GM19099 (cell line): ENCODE results near the gene RNF166.

Experiments used
- POLR2A ChIP-seq: IDR thresholded peaks from 3 replicates; pipeline ENCODE4 v1.6.1; 2011; ENCODE audit warnings: low read depth; ENCODE audit not compliant: insufficient read length; ENCODE audit errors: extremely low read depth

The RNF166 gene

DNA sequence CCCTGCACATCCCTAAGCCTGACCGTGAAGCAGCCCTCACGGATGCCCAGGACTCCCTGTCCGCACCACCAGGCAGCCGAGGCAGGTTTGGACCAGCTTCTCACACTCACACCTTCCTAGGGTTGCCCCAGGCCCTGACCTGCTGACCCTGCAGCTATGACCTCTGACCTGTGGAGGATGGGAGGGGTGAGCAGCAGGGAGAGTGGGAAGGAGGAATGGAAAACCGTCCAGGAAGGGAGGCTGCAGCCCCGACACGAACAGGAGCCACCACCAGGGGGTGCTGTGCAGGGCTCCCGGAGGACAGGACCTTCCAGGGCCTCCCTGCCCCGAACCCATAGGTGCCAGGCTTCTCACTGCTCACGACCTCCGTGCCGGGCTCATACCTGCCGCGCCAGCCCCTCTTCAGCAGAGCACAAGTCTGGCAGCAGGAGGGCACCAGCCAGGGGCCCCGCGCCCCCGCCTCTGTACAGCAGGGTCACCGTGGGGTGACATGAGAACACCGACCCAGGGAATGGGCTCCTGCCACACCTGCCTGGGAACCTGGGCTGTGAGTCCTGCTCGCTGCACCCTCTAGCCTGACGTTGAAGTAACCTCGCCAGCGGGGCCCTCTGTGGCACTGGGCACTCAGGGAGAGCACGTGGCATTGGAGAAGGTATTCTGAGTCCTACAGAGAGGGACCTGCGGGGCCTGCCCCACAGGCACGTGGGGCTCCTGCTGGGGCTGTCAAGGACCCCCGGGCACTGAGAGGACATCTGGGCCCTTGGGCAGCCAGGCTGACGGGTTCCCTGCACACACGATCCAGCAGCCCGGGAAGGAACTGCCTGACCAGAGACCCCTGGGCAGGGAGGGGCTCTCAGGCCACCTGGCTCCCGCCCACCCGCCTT lies 37.7 kb upstream of the RNF166 start:
- no peak for TF ChIP-seq POLR2A

DNA sequence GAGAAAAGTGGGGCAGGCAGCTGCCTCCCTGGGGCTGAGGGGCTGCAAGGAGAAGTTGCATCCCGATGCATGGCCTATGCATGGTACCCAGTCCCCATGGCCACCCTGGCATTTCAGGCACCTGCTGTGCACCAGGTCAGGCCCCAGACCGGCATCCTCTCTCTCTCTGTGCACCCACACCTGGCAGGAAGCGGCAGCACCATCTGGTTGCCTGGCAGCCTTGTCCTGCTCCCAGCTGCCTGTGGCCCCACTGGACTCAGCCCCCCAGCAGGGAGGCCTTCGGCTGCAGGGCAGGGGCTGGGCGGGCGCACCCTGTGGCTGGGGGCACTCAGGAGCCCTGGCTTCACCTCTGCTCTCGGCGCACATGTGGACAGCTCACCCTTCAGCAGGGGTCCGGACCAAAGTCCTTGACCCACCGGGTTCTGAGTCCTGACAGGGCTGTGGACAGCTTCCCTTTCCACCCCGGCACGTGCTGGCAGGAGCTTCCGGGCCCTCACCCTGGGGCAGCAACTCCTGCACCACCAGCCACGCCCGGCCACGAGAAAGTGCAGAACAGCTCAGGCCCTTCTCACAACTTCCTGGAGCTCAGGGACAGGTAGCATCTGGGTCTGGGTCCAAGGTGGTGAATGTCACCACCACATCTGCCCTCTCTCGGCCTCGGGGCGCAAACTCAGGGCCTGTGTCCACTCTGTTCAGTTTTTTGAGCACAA lies 36.8 kb upstream of the RNF166 start:
- TF ChIP-seq POLR2A, result no peak

DNA sequence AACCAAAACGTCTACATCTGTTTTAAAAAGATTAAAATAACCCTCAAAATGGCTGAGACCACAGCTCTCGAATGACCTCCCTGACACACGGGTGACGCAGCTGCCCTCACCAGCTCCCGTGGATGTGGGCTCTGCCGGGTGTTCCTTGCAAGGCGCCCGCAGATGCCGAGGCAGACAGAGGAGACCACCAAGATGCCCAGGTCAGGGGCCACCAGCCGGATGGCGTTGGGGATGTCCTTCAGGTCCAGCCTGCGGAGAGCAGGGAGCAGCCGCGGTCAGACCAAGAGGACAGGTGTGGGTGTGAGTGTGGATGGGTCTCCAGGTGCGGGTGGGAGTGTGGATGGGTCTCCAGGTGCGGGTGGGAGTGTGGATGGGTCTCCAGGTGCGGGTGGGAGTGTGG lies 35.2 kb upstream of the RNF166 start:
- no peak for TF ChIP-seq POLR2A

DNA sequence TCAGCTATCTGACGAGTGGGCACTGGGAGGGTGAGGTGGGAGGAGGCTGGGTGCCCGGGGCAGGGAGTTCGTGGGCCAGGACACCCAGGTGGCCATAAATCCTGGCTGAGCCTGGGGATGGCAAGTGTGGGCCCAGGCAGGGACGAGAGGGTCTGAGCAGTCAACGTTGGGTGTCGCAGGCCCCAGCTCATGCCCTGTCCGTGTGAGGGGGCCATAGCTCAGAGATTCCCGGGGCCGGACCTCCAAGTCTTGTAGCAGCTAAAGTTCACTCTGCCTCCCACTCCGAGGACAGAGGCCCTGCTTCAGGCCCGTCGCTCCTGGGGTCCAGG lies 34.5 kb upstream of the RNF166 start:
- no peak for TF ChIP-seq POLR2A

DNA sequence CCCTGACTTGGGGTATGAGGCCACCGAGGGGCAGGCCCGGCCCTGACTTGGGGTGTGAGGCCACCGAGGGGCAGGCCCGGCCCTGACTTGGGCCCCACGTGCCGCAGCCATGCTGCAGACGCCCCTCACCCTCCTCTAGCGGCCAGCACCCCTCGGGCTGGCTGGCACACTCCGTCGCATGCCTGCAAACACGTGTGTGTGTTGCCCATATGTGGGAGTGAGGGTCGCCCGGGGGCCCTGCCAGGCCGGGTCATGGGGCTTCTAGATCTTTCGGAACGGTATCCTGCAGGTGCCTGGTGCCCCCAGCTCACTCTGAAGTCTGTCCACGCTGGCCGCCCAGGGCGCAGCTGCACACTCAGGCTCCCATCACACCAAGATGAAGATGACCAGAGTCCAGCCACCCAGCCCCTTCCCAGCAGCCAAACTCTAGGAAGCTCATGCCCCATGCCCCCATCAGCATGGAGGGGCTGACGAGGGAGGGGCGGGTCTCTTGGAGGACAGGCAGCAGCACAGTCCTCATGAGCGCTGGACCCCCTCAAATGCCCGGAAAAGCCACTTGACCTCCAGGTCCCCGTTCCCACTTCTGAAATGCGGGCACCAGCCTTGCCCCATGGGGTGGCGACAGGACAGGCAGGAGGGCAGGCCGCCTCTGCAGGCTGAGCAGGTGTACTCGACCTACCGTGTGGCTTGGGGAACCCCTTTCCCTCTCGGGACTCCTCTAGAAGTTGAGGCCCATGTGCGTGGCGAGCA lies 33.9 kb upstream of the RNF166 start:
- TF ChIP-seq POLR2A, result no peak

DNA sequence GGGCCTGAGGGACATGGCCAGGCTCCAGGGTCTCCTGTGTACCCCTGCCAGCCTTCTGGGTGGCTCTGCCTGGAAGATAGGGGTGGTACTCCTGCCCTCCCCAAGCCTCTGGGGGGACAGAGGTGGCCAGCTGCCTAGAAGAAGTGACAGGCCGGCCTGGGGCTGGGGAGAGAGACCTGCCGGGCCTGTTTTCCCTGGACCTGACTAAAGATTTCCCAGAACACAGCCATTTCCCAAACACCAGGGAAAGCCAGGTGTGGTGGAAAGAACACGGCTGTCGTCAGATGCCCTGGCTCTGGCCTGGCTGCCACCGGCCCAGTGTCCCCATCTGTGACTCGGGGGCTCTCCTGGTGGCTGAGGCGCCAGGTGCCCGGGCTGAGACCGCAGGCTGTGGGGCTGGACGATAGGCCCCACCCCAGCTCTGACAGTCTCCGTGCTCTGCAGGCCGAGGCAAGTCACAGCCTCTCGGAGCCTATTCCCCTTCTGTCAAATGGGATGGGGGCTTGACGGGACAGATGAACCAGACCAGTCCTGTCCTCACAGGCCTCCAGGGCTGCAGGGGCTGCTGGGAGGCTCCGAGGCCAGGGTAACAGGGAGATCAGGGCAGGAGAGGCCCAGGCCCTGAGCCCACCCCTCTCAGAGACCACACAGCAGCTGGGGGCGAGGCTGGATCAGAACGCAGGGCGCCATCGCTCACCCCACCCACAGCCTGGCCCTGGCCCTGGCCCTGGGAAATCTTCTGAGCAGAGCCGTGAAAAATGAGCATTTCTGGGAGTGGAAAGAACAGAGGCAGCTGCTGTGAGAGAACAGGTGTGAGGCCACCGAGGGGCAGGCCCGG lies 33.1 kb upstream of the RNF166 start:
- no peak for TF ChIP-seq POLR2A

DNA sequence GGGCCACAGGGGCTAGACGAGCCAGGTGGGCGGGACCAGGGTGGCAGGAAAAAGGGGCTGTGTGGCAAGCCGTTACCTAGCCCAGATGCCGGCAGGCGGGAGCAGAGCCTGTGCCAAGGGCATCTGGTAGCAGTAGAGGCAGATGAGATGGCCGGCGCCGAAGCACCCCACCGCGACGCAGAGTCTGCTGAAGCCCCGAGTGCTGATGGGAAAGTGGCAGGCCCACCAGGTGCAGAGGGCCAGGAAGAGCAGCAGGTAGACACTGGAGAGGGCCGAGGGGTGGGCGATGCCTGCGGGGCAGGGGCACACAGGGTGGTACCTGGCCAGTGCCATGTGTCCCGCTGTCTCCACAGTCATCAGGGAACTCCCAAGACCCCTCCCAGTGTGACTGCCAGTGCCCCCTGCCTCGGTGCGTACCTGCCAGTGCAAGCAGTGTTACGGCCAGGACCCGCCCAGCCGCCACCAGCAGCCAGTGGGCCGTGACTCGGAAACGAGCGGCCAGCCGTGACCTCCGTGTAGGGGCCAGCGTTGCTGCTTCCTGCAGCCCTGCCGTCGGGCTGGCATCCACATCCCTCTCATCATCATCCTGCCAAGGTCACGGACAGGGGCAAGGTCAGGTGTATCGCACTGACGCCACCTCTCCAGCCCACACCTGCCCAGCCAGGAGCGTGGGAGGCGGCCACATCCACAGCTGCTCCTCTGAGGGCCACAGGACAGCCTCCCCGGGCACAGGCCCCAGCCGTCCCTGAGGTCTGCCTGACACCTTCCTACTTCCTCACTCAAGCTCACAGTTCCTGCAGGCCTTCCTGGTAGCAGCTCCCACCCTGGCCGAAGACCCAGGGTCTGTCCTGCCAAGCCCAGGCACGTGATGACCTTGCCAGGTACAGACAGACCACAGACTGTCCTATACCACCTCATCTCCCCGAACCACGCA lies 32.2 kb upstream of the RNF166 start:
- no peak for TF ChIP-seq POLR2A

DNA sequence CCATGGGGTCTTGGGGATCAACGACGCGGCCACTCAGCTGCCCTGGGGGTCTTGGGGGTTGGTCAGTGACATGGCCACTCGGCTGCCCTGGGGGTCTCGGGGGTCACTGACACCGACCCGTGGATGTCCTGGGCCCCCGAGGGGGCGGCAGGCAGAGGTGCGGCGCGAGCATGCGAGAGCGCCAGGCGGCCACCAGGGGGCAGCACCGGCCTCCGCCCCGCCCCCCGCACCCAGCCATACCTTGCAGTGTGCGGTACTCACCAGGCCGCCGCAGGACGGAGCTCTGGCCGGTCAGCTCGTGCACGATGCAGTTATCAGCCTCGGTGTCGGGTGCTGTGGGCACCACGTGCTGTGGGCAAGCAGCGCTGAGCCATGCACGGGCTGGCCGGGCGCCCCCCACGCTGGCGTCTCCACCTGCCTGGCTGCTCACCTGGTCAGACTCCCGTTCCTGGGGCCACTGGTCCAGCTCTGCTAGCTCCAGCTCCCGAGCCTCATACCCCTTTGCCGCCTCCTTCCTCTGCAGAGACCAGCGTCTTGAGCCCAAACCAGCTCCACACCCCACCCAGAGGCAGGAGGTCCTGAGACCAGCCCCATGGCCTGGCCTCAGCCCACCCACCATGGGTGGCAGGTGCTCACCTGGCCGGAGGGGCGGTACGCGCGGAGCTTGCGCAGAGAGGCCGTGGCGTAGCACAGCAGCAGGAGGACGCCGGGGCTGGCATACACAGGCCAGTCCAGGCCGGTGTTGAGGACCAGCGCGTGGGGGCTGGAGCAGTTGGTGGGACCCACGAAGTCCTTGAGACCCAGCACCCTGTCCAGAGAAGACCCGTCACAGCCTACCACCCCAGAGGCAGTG lies 31.3 kb upstream of the RNF166 start:
- TF ChIP-seq POLR2A, result no peak

DNA sequence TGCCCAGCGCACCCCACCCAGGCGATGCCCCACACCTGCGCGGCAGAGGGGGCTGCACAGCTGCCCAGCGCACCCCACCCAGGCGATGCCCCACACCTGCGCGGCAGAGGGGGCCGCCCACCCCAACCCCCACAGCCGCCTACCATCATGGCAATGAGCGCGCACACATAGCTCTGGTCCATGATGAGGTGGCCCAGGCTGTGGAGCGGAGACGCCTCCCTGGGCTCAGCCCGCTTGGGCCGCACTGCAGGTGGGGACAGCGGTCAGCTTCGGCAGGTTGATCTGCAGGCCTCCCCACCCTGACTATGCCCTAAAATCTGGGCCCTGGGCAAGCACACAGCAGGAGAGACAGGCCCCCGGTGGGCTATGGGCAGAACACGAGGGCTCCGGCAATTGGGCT lies 30.3 kb upstream of the RNF166 start:
- TF ChIP-seq POLR2A, result no peak

DNA sequence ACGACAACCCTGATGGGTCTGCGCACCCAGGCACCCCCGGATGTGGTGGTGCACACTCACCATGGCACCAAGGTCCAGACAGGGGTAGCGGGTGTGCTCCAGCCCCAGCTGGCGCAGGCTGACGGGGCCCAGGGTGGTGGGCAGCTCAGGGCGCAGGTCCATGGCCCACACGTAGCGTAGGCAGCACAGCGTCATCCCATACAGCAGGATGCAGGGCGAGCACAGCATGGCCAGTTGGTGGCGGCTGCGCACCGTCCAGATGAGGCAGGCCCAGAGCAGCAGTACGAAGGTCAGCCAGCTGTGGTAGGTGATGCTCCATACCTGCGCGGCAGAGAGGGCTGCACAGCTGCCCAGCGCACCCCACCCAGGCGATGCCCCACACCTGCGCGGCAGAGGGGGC lies 29.9 kb upstream of the RNF166 start:
- no peak for TF ChIP-seq POLR2A

DNA sequence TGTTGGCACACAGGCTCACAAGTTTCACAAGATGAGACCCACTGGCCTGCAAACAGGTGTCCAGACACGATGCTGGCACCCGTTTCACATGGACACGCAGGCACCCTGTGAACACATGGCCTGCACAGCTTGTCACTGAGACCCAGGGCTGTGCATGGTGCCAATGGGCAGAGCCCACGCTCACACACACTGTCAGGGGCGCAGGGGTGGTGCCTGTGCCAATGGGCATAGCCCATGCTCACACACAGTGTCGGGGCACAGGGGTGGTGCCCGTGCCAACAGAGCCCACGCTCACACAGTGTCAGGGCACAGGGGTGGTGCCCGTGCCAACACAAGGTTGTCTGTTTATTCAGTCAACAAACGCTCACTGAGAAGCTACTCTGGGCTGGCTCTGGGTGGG lies 29.4 kb upstream of the RNF166 start:
- no peak for TF ChIP-seq POLR2A

DNA sequence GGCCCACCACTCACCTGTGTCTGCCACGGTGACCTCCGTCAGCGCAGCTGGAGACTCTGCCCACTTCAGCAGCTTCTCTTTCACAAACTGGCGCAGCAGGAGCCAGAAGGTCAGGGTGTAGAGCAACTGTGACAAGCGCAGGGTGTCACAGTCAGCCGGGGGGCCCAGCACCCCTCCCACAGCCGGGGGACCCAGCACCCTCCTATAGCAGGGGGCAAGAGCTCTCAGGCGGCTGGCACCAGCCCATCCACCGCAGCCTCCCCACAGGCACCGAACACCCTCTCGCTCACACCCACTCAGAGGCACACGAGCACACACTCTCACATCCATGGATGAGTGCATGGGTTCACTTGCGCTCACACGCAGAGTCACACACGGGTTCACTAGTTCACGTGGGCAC lies 28.9 kb upstream of the RNF166 start:
- no peak for TF ChIP-seq POLR2A

DNA sequence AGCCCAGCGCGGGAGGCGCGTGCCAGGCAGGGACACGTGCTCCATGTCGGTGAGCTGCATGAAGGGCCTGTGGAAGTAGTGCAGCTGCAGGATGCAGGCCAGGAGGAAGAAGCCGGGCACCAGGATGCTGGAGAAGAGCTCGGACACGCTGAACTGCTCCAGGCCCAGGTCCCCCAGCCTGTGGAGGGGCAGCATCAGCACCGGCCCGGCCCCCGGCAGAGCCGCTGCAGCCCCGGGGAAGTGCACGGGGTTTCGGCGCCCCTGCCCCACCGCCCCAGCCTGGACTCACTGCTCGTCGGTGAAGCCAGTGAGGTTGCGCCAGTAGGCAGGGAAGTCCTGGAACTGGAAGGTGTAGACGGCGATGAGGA lies 28.1 kb upstream of the RNF166 start:
- no peak for TF ChIP-seq POLR2A
